ENCODE results near the gene RAD54L.

- TF ChIP-seq CTCF (conservative IDR thresholded peaks at IDR 0.05; ENCODE audit: low read depth, low read length) (no peak), EZH2phosphoT487 (IDR thresholded peaks at IDR 0.05; ENCODE audit: borderline replicate concordance, low read length) (no peak)
These were observed 30.3 kb downstream of the RAD54L start for GRCh38 chr1:46277658-46278373.

Data from PC-3 (cell line).